CD14-positive monocyte (primary cell): Measurements from ENCODE around the gene POLG2. TPM values are rescaled to one million over a fixed set of nuclear protein-coding genes. Genes with fewer than 3 reads are reported as not detected.

Experiments
- DNase-seq, 3 donors: peaks; one replicate each; pipeline ENCODE4 v3.0.0-alpha.2; 2011 to 2022
- H2AFZ ChIP-seq: 2 replicates; pipeline ENCODE4 v1.6.0; 2012; ENCODE audit warnings: mild to moderate bottlenecking, low read depth, low read length, inconsistent platforms; ENCODE audit not compliant: insufficient read depth, poor library complexity, severe bottlenecking
- H3K27ac ChIP-seq, 2 donors: 1 replicate in 1 of 2; 2 replicates in 1 of 2; pipeline ENCODE4 v1.5.1; 2012 to 2013; ENCODE audit warnings: low read length in 2 of 2, control low read depth in 1 of 2, inconsistent platforms in 1 of 2, low read depth in 1 of 2, mild to moderate bottlenecking in 1 of 2
- H3K27me3 ChIP-seq, 2 donors: one replicate each; pipeline versions ENCODE4 v1.6.0 to v1.6.1; 2011 to 2013; ENCODE audit warnings: low read length in 2 of 2; ENCODE audit not compliant: control insufficient read depth in 2 of 2, insufficient read depth in 2 of 2
- H3K36me3 ChIP-seq, 2 donors: replicated peaks in 1 of 2; 1 replicate in 1 of 2; 2 replicates in 1 of 2; pipeline versions ENCODE4 v1.5.1 to v1.6.1; 2012 to 2013; ENCODE audit warnings: low read length in 2 of 2, control low read depth in 1 of 2, inconsistent platforms in 1 of 2, mild to moderate bottlenecking in 1 of 2; ENCODE audit not compliant: insufficient read depth in 2 of 2, control insufficient read depth in 1 of 2
- H3K4me1 ChIP-seq, 2 donors: 1 replicate in 1 of 2; 2 replicates in 1 of 2; pipeline versions ENCODE4 v1.5.1 to v1.6.1; 2012 to 2013; ENCODE audit warnings: low read length in 2 of 2, control low read depth in 1 of 2, inconsistent platforms in 1 of 2, mild to moderate bottlenecking in 1 of 2, moderate library complexity in 1 of 2; ENCODE audit not compliant: insufficient read depth in 2 of 2, control insufficient read depth in 1 of 2
- H3K4me2 ChIP-seq: replicated peaks from 2 replicates; pipeline ENCODE3; 2012; ENCODE audit warnings: low read length, moderate library complexity, mild to moderate bottlenecking; ENCODE audit not compliant: poor library complexity, severe bottlenecking; ENCODE audit errors: extremely low read depth
- H3K4me3 ChIP-seq, 3 experiments: fragments of 200-600 bp in 1 of 3; sonication (generic) in 1 of 3; replicated peaks in 1 of 3; 1 replicate in 2 of 3; 2 replicates in 1 of 3; pipeline ENCODE4 v1.5.1; 2011 to 2013; ENCODE audit warnings: low read length in 3 of 3, mild to moderate bottlenecking in 3 of 3, control low read depth in 2 of 3, low read depth in 2 of 3, inconsistent platforms in 1 of 3, moderate library complexity in 1 of 3
- H3K79me2 ChIP-seq: 2 replicates; pipeline ENCODE4 v1.6.0; 2012; ENCODE audit warnings: mild to moderate bottlenecking, control low read depth, inconsistent platforms, low read length, moderate library complexity; ENCODE audit not compliant: insufficient read depth
- H3K9ac ChIP-seq: 2 replicates; pipeline ENCODE4 v1.6.0; 2017; ENCODE audit warnings: low read length, mild to moderate bottlenecking; ENCODE audit not compliant: insufficient read depth, poor library complexity, severe bottlenecking
- H3K9me3 ChIP-seq, 2 donors: replicated peaks in 1 of 2; 1 replicate in 1 of 2; 2 replicates in 1 of 2; pipeline versions ENCODE4 v1.5.1 to v1.6.1; 2012 to 2013; ENCODE audit warnings: low read length in 2 of 2, control low read depth in 1 of 2; ENCODE audit not compliant: control insufficient read depth in 1 of 2, insufficient read depth in 1 of 2
- H4K20me1 ChIP-seq: 2 replicates; pipeline ENCODE4 v1.6.0; 2012; ENCODE audit warnings: mild to moderate bottlenecking, low read length, control low read depth, moderate library complexity; ENCODE audit not compliant: insufficient read depth
- H3K27ac Mint-ChIP-seq, 7 donors: one replicate each; pipeline ENCODE4 v1.8.0; 2020; ENCODE audit warnings: mild to moderate bottlenecking in 7 of 7, mixed read lengths in 7 of 7, moderate library complexity in 6 of 7, inconsistent platforms in 2 of 7
- H3K27me3 Mint-ChIP-seq, 3 donors: one replicate each; pipeline ENCODE4 v1.8.0; 2021 to 2022; ENCODE audit warnings: low read depth in 3 of 3, mild to moderate bottlenecking in 3 of 3, mixed read lengths in 3 of 3, moderate library complexity in 3 of 3, inconsistent platforms in 1 of 3
- H3K36me3 Mint-ChIP-seq, 2 donors: one replicate each; pipeline ENCODE4 v1.8.0; 2020; ENCODE audit warnings: mixed read lengths in 2 of 2, inconsistent platforms in 1 of 2, mild to moderate bottlenecking in 1 of 2
- H3K4me1 Mint-ChIP-seq: one replicate; pipeline ENCODE4 v1.8.0; 2020; ENCODE audit warnings: mild to moderate bottlenecking, mixed read lengths
- H3K4me3 Mint-ChIP-seq, 2 donors: one replicate each; pipeline ENCODE4 v1.8.0; 2020; ENCODE audit warnings: mild to moderate bottlenecking in 2 of 2, mixed read lengths in 2 of 2, moderate library complexity in 1 of 2
- H3K9me3 Mint-ChIP-seq, 7 donors: one replicate each; pipeline ENCODE4 v1.8.0; 2020 to 2022; ENCODE audit warnings: mixed read lengths in 7 of 7, mild to moderate bottlenecking in 6 of 7, moderate library complexity in 6 of 7, inconsistent platforms in 2 of 7
- CTCF ChIP-seq: fragments of 200-600 bp; IDR thresholded peaks from one replicate; pipeline ENCODE4 v1.8.0; 2022; ENCODE audit warnings: antibody characterized with exemption, mild to moderate bottlenecking
- WGBS: methylation state at CpG from one replicate; pipeline ENCODE4 v1.1.5; 2013; ENCODE audit warnings: missing lambda C conversion rate; ENCODE audit not compliant: insufficient coverage; 5-methylcytosine and 5-hydroxymethylcytosine counted together
- intact Hi-C, 2 donors: fragments of 100-400 bp; cut with micrococcal nuclease; formaldehyde crosslinking; loops; one replicate each; pipeline versions ENCODE4 v1.15.0 to v1.15.1; 2023
- polyA plus RNA-seq, 3 donors: library from polyadenylated mRNA; depleted of rRNA in 1 of 3; unstranded in 2 of 3; stranded (reverse) in 1 of 3; fragments of 300-500 nt in 2 of 3; fragments of >200 nt in 1 of 3; fragmentation: Illumina TruSeq in 2 of 3; gene quantifications; 1 replicate in 2 of 3; 2 replicates in 1 of 3; pipeline ENCODE4 v1.2.3, GENCODE V29; 2012 to 2021

The POLG2 gene
- polyA plus RNA-seq, 3 donors: 0.85 to 15.8 (median 1.7) TPM

- no peaks in the 10 kb centered on the region for H4K20me1 ChIP-seq
- Mint-ChIP-seq H3K27me3 (no peaks in the 10 kb centered on the region), H3K4me3 (peak overlapping the region; percentile 62 to 78), H3K9me3 (peaks cover 23 to 32% (median 29%) of the 10 kb centered on the region in 7 donors), H3K36me3 (peaks cover 10 to 15% of the 10 kb centered on the region in 2 donors), H3K27ac (peak overlapping the region; percentile 94 to 99 (median 99)), H3K4me1 (peaks cover 51% of the 10 kb centered on the region)
- H3K4me1 ChIP-seq: peaks cover 46 to 59% of the 10 kb centered on the region in 2 donors
- peak overlapping the region in 1 of 3 experiments; percentile 44 for H3K4me3 ChIP-seq
- H3K36me3 ChIP-seq: no peaks in the 10 kb centered on the region
- no peak for TF ChIP-seq CTCF
- H3K9ac ChIP-seq: peak overlapping the region; percentile 57
- no CpG with 5 or more reads among the region's 3 CpGs for WGBS
- H3K4me2 ChIP-seq: peak overlapping the region; percentile 53
- intact Hi-C loops: no loop called here
- H3K79me2 ChIP-seq: no peaks in the 10 kb centered on the region
- peak overlapping the region; percentile 62 for H2AFZ ChIP-seq
- DNase-seq: peak in 1 of 3 donors; percentile 63
- no peaks in the 10 kb centered on the region for H3K27me3 ChIP-seq
- peaks cover 23 to 27% of the 10 kb centered on the region in 2 donors for H3K9me3 ChIP-seq
- peak overlapping the region; percentile 93 to 96 for H3K27ac ChIP-seq
Measured at GRCh38 chr17:64442541-64442971, 54.3 kb downstream of the POLG2 start.

GRCh38 chr17:64441772-64442540, 54.9 kb downstream of the POLG2 start:
- Histone ChIP-seq H4K20me1 (no peaks in the 10 kb centered on the region), H3K9ac (peak overlapping the region; percentile 57)
- WGBS: 0% methylated on average over 8 of the region's 10 CpGs

More at GRCh38 chr17:64441772-64442540, 54.9 kb downstream of the POLG2 start:
- Mint-ChIP-seq H3K36me3 (peaks cover 10 to 18% of the 10 kb centered on the region in 2 donors), H3K4me3 (peak overlapping the region; percentile 62 to 78), H3K9me3 (peaks cover 29 to 38% (median 35%) of the 10 kb centered on the region in 7 donors), H3K27me3 (no peaks in the 10 kb centered on the region), H3K27ac (peak overlapping the region; percentile 94 to 99 (median 99)), H3K4me1 (peaks cover 45% of the 10 kb centered on the region)
- Histone ChIP-seq H2AFZ (peak overlapping the region; percentile 62), H3K4me3 (peak overlapping the region in 2 of 3 experiments; percentile 6 to 44), H3K79me2 (no peaks in the 10 kb centered on the region), H3K9me3 (peaks cover 29 to 33% of the 10 kb centered on the region in 2 donors), H3K4me1 (peaks cover 42 to 53% of the 10 kb centered on the region in 2 donors), H3K27ac (peak overlapping the region; percentile 93 to 96), H3K4me2 (peak overlapping the region; percentile 53), H3K27me3 (no peaks in the 10 kb centered on the region), H3K36me3 (no peaks in the 10 kb centered on the region)
- no peak for TF ChIP-seq CTCF
- peak; percentile 86 to 95 (median 91) for DNase-seq
- intact Hi-C loops: no loop called here
